H1 (cell line): Measurements from ENCODE around the gene SLC38A8. TPM values are rescaled to one million over a fixed set of nuclear protein-coding genes. Genes with fewer than 3 reads are reported as not detected.

Source experiments
- CBX5 ChIP-seq: fragments of 300-800, 300-1000 bp; sonication (generic); IDR thresholded peaks from 2 replicates; pipeline ENCODE4 v1.7.1; 2016; ENCODE audit warnings: antibody characterized with exemption, low read length, low read depth
- CHD7 ChIP-seq: fragments of 300-600 bp; sonication (generic); IDR thresholded peaks from 2 replicates; pipeline ENCODE4 v1.7.1; 2012; ENCODE audit warnings: low read length, moderate library complexity, mild to moderate bottlenecking, inconsistent platforms; ENCODE audit not compliant: insufficient replicate concordance
- CTCF ChIP-seq, 3 experiments: IDR thresholded peaks; 1 replicate in 2 of 3; 2 replicates in 1 of 3; pipeline versions ENCODE4 v1.5.1 to v1.6.1; 2011; ENCODE audit warnings: low read length in 3 of 3, mild to moderate bottlenecking in 3 of 3, inconsistent platforms in 2 of 3, low read depth in 1 of 3, moderate library complexity in 1 of 3; ENCODE audit not compliant: insufficient read depth in 1 of 3; ENCODE audit errors: control extremely low read depth in 1 of 3
- TCF12 ChIP-seq: IDR thresholded peaks from 2 replicates; pipeline ENCODE4 v1.6.1; 2011; ENCODE audit warnings: low read depth, mild to moderate bottlenecking, low read length
- polyA plus RNA-seq, 7 experiments: library from polyadenylated mRNA; depleted of rRNA in 3 of 7; stranded (reverse) in 5 of 7; unstranded in 2 of 7; fragments of >200 nt in 5 of 7; fragments of 200-250 nt in 2 of 7; gene quantifications; 1 replicate in 5 of 7; 2 replicates in 1 of 7; 4 replicates in 1 of 7; pipeline versions ENCODE4 v1.2.1 to v1.2.3, GENCODE V29; 2011 to 2013; ENCODE audit warnings: missing spikeins in 2 of 7, mixed read lengths in 2 of 7
- total RNA-seq: library from RNA; stranded (reverse); fragmentation: NEBNext Ultra II Directional; extraction: Animal tissue kit (Norgen Biotek cat#: 25700); gene quantifications from 2 replicates; pipeline ENCODE4 v1.2.1, GENCODE V29; 2021

SLC38A8 gene
- total and polyA plus RNA-seq, 2 of the 8 experiments (the other 6 are each of a cell fraction or from before 2014, with no cell fraction given), result 0.08 TPM; not detected in 1

GRCh38 chr16:84079664-84080063 is 37.1 kb upstream of the SLC38A8 start (continued):
- TF ChIP-seq TCF12, result no peak
- no peak for TF ChIP-seq CHD7
- TF ChIP-seq CBX5, result no peak
- TF ChIP-seq CTCF (IDR thresholded peaks at IDR 0.05; ENCODE audit: control extremely low read depth in 1 of 3, insufficient read depth in 1 of 3, low read depth in 1 of 3, low read length in 3 of 3), result no peak
